WTC11 (cell line): ENCODE data around the gene PPP2R2C.

Source experiments
- CTCF ChIP-seq: fragments of 200-600 bp; IDR thresholded peaks from 2 replicates; pipeline ENCODE4 v1.8.0; 2022; ENCODE audit warnings: antibody characterized with exemption
- ESRRA ChIP-seq: sonication (generic); formaldehyde crosslinking; IDR thresholded peaks from 2 replicates; pipeline ENCODE4 v1.8.1; 2022; ENCODE audit warnings: mild to moderate bottlenecking, missing genetic modification reagents, borderline replicate concordance
- NFYB ChIP-seq: sonication (generic); formaldehyde crosslinking; conservative IDR thresholded peaks from 2 replicates; pipeline ENCODE4 v1.8.0; 2022; ENCODE audit warnings: low read depth, missing genetic modification reagents
- PRDM15 ChIP-seq: sonication (generic); formaldehyde crosslinking; IDR thresholded peaks from 2 replicates; pipeline ENCODE4 v1.8.0; 2022; ENCODE audit warnings: missing genetic modification reagents
- TEAD4 ChIP-seq: sonication (generic); formaldehyde crosslinking; IDR thresholded peaks from 2 replicates; pipeline ENCODE4 v1.8.0; 2022; ENCODE audit warnings: mild to moderate bottlenecking, missing genetic modification reagents
- ZNF138 ChIP-seq: sonication (generic); formaldehyde crosslinking; conservative IDR thresholded peaks from 2 replicates; pipeline ENCODE4 v1.8.1; 2022; ENCODE audit warnings: mild to moderate bottlenecking, moderate library complexity, missing genetic modification reagents

- TF ChIP-seq CTCF, result no peak
- TF ChIP-seq ZNF138, result no peak
- TF ChIP-seq ESRRA (CRISPR knock-in tag), result no peak
- no peak for TF ChIP-seq TEAD4 (CRISPR knock-in tag)
- peak; percentile 62 for TF ChIP-seq NFYB (CRISPR knock-in tag)
- TF ChIP-seq PRDM15 (CRISPR knock-in tag), result no peak
Observed at GRCh38 chr4:6325788-6326290, 146.6 kb downstream of the PPP2R2C start.
